ENCODE measurements around the gene GPR87. TPM values are rescaled to one million over a fixed set of nuclear protein-coding genes. Genes with fewer than 3 reads are reported as not detected.

GPR87 gene
- total RNA-seq, 1 experiment from 2014 or later, result 3.8 TPM

DNA sequence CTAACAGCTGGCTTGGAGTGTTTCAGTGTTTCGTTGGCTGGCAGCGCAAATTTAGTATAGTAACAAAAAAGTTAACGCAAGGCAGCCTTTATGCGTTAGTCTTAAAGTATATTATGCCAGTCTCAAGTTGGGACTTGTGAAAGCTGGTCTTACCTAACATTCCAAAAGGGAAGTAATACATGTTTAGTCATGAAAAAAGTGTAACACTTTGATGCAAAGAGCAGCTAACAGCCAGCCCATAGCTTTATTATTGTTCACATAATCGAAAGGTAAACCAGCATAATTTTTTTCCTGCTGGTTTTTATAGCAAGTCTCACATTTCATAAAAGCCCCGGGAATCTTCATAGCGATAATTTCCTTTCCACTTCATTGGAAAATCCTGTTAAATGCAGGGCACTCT is 2.4 kb upstream of the GPR87 start:
- Histone ChIP-seq H3K27me3 (ENCODE audit: insufficient read depth, low read length) (no peaks in the 10 kb centered on the region), H3K9me2 (ENCODE audit: insufficient read depth) (no peaks in the 10 kb centered on the region), H3K4me3 (replicated peaks in 1 of 2; ENCODE audit: low read depth in 1 of 2, low read length in 2 of 2) (no peak overlapping the region), H3K79me2 (ENCODE audit: insufficient read depth, low read length) (no peaks in the 10 kb centered on the region), H3K4me1 (ENCODE audit: control insufficient read depth in 1 of 2, insufficient read depth in 2 of 2, low read length in 2 of 2) (peaks cover 44 to 52% of the 10 kb centered on the region in 2 experiments), H3K4me2 (ENCODE audit: low read length) (peak overlapping the region; percentile 77), H3K9ac (ENCODE audit: low read length) (no peak overlapping the region), H3K27ac (ENCODE audit: low read depth, low read length) (no peak overlapping the region), H4K20me1 (ENCODE audit: insufficient read depth) (no peaks in the 10 kb centered on the region), H3K9me3 (ENCODE audit: control insufficient read depth in 1 of 2, insufficient read depth in 1 of 2, low read depth in 1 of 2, low read length in 2 of 2) (no peaks in the 10 kb centered on the region), H3K36me3 (ENCODE audit: control insufficient read depth in 1 of 2, insufficient read depth in 2 of 2, low read length in 2 of 2) (no peaks in the 10 kb centered on the region), H2AFZ (ENCODE audit: low read depth, low read length, poor library complexity, severe bottlenecking) (no peak overlapping the region)
- RAD21 ChIA-PET (ENCODE audit: low non-redundant PET in 1 of 2, low total read pairs in 2 of 2, uncharacterized antibody in 2 of 2, unreplicated experiment in 2 of 2), result interaction anchor here in 1 of 2 experiments (0.7 kb wide), 1 partner anchor 15 kb away, joined by 3 read pairs; no protein-coding TSS in a partner anchor
- DNase-seq (ENCODE audit: low read depth, low spot score) (no peak), ATAC-seq (no peak)
- CTCF ChIA-PET, result interaction anchor here (1.6 kb wide), 1 partner anchor 9 kb away, joined by 5 read pairs; no protein-coding TSS in a partner anchor
- TF ChIP-seq ZFX (IDR thresholded peaks at IDR 0.05) (no peak), YY1 (IDR thresholded peaks at IDR 0.05; ENCODE audit: extremely low read depth, insufficient replicate concordance, low read depth, low read length) (no peak), SP1 (IDR thresholded peaks at IDR 0.05; ENCODE audit: low read depth) (no peak), TCF7L2 (IDR thresholded peaks at IDR 0.05; ENCODE audit: borderline replicate concordance, extremely low read depth, insufficient read depth, insufficient read length) (no peak), CBX3 (IDR thresholded peaks at IDR 0.05; ENCODE audit: low read depth) (no peak), SIN3A (IDR thresholded peaks at IDR 0.05; ENCODE audit: low read depth) (no peak), RAD21 (IDR thresholded peaks at IDR 0.05; ENCODE audit: low read depth) (no peak), ZNF274 (IDR thresholded peaks at IDR 0.05; ENCODE audit: low read depth, low read length) (no peak), ELF1 (IDR thresholded peaks at IDR 0.05; ENCODE audit: borderline replicate concordance, low read depth) (no peak), JUND (IDR thresholded peaks at IDR 0.05) (no peak), CTCF (IDR thresholded peaks at IDR 0.05 in 2 of 3, conservative IDR thresholded peaks at IDR 0.05 in 1 of 3; ENCODE audit: borderline replicate concordance in 1 of 3, insufficient read depth in 1 of 3, low read depth in 2 of 3, low read length in 2 of 3) (no peak), EGR1 (IDR thresholded peaks at IDR 0.05; ENCODE audit: low read depth) (no peak), REST (IDR thresholded peaks at IDR 0.05; ENCODE audit: low read depth) (no peak), CEBPB (IDR thresholded peaks at IDR 0.05; ENCODE audit: low read depth) (no peak), SRF (IDR thresholded peaks at IDR 0.05; ENCODE audit: low read depth) (no peak), ATF3 (IDR thresholded peaks at IDR 0.05) (no peak), EZH2 (IDR thresholded peaks at IDR 0.05) (no peak)
- TF ChIP-seq, protein P1, sequence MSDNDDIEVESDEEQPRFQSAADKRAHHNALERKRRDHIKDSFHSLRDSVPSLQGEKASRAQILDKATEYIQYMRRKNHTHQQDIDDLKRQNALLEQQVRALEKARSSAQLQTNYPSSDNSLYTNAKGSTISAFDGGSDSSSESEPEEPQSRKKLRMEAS (IDR thresholded peaks at IDR 0.05), result no peak
- no TSS peak for BruUV-seq (replicated peaks)
- POLR2A ChIA-PET, result no interaction called here
- intact Hi-C loops (cut with micrococcal nuclease), result no loop called here
